Colonic mucosa (tissue), 4 donors: ENCODE results near the gene HSF2BP. TPM values are rescaled to one million over a fixed set of nuclear protein-coding genes. Genes with fewer than 3 reads are reported as not detected.

Experiments
- DNase-seq: peaks from one replicate; pipeline ENCODE4 v3.0.0-alpha.2; 2020
- H3K27ac ChIP-seq: fragments of 200-600 bp; one replicate; pipeline ENCODE4 v1.8.0; 2021
- H3K27me3 ChIP-seq: fragments of 200-600 bp; one replicate; pipeline ENCODE4 v1.8.0; 2021
- H3K36me3 ChIP-seq: fragments of 200-600 bp; one replicate; pipeline ENCODE4 v1.8.0; 2021
- H3K4me1 ChIP-seq: fragments of 200-600 bp; one replicate; pipeline ENCODE4 v1.8.0; 2021; ENCODE audit warnings: mild to moderate bottlenecking
- H3K4me3 ChIP-seq: fragments of 200-600 bp; one replicate; pipeline ENCODE4 v1.8.0; 2021
- H3K9ac ChIP-seq, 2 donors: one replicate each; pipeline ENCODE4 v1.7.0; 2013; ENCODE audit warnings: control low read depth in 2 of 2, low read depth in 2 of 2, low read length in 2 of 2
- H3K9me3 ChIP-seq: fragments of 200-600 bp; one replicate; pipeline ENCODE4 v1.8.0; 2021
- intact Hi-C: fragments of 100-400 bp; cut with DNase I; formaldehyde crosslinking; loops from one replicate; pipeline ENCODE4 v1.14.1; 2022
- total RNA-seq, 2 donors: library from RNA; stranded (reverse); fragmentation: NEBNext Ultra II Directional in 1 of 2; extraction: Animal tissue kit (Norgen Biotek cat#: 25700) in 1 of 2; gene quantifications; one replicate each; pipeline ENCODE4 v1.2.1, GENCODE V29; 2021
- TF ChIP-seq, protein P1 (sequence below): fragments of 200-600 bp; IDR thresholded peaks from one replicate; pipeline ENCODE4 v1.8.0; 2022; ENCODE audit warnings: antibody characterized with exemption, mild to moderate bottlenecking
- donor health status: healthy.
- donor health status: DM: no; HTN: no; CAD: no.
- donor health status: DM: no; HTN: no; CAD: no.

Gene HSF2BP
- total RNA-seq, 2 donors from 2014 or later = 0.45 TPM; not detected in 1

DNA sequence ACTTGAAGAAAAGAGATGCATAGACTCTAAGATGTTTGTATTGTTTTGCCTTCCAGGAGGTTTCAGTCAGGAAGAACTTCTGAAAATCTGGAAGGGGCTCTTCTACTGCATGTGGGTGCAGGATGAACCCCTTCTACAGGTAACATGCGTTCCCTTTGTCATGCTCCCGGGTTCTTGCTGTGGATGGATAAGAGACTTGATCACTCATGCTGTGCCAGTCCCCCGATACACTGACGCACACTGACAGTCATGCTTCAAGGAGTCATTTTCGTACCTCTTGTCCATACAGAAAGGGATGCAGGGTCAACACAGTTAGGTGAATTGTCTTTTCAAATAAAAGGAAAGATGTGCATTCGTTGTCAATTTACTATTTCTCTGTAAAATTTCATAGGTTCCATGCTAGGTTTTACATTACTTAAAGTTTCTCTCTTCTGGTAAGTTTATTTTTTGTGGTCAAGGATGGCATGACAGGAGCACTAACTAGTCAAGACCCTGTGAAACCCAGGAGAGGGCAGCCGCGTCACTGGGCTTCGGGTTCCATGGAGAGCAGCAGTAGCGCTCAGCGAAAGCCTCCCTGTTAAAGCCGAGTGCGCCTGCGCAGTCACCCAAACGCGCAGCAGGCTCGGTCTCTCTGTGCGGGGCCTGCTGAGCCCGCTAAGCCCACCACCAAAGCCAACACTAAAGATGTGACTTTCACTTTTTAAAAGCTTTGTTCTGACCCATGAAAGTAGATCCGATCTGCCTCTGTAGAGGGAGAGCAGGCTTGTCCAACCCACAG lies 10.7 kb upstream of the HSF2BP start:
- TF ChIP-seq, protein P1, sequence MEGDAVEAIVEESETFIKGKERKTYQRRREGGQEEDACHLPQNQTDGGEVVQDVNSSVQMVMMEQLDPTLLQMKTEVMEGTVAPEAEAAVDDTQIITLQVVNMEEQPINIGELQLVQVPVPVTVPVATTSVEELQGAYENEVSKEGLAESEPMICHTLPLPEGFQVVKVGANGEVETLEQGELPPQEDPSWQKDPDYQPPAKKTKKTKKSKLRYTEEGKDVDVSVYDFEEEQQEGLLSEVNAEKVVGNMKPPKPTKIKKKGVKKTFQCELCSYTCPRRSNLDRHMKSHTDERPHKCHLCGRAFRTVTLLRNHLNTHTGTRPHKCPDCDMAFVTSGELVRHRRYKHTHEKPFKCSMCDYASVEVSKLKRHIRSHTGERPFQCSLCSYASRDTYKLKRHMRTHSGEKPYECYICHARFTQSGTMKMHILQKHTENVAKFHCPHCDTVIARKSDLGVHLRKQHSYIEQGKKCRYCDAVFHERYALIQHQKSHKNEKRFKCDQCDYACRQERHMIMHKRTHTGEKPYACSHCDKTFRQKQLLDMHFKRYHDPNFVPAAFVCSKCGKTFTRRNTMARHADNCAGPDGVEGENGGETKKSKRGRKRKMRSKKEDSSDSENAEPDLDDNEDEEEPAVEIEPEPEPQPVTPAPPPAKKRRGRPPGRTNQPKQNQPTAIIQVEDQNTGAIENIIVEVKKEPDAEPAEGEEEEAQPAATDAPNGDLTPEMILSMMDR = no peak
- DNase-seq = no peak
- Histone ChIP-seq H3K9me3 (no peaks in the 10 kb centered on the region), H3K4me1 (no peaks in the 10 kb centered on the region), H3K36me3 (no peaks in the 10 kb centered on the region), H3K27ac (no peak overlapping the region), H3K4me3 (no peak overlapping the region), H3K27me3 (no peaks in the 10 kb centered on the region), H3K9ac (no peak overlapping the region)
- intact Hi-C loops = no loop called here

DNA sequence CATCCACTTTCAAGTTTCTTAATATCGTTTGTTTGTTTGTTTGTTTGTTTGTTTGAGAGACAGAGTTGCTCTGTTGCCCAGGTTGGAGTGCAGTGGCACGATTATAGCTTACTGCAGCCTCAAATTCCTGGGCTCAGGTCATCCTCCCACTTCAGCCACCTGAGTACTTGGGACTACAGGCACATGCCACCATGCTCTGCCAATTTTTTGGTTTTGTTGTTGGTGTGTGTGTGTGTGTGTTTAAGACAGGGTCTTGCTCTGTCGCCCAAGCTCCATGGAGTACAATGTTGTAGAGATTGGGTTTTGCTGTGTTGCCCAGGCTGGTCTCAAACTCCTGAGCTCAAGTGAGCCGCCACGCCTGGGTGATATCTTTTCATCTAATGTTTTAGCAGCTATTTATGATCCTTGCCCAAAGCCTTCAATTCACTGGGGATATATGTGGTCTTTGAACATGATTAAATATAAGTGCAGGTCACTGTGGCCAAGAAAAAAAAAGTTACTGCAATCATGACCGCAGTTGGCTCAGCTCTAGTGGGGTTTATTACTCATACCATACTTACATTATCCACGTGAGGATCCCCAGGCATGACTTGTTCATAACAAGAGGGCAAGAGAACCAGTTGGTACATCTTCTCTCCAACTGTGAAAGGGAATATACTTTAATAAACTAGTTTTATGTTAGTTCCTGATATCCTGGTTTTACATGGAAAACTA lies 8.1 kb upstream of the HSF2BP start:
- intact Hi-C loops = no loop called here
- Histone ChIP-seq H3K4me3 (no peak overlapping the region), H3K9me3 (no peaks in the 10 kb centered on the region), H3K27ac (no peak overlapping the region), H3K9ac (no peak overlapping the region), H3K36me3 (no peaks in the 10 kb centered on the region), H3K4me1 (no peaks in the 10 kb centered on the region), H3K27me3 (no peaks in the 10 kb centered on the region)
- TF ChIP-seq, protein P1 = no peak
- no peak for DNase-seq

GRCh38 chr21:43665879-43666278 lies 6.6 kb upstream of the HSF2BP start:
- intact Hi-C loops = no loop called here
- TF ChIP-seq, protein P1 = no peak

GRCh38 chr21:43664358-43664757 lies 5.1 kb upstream of the HSF2BP start:
- no peak overlapping the region for H3K27ac ChIP-seq
- H3K4me3 ChIP-seq = no peak overlapping the region
- no peaks in the 10 kb centered on the region for H3K27me3 ChIP-seq
- H3K36me3 ChIP-seq = no peaks in the 10 kb centered on the region
- H3K9ac ChIP-seq = no peak overlapping the region
- TF ChIP-seq, protein P1 = no peak
- intact Hi-C loops = no loop called here
- DNase-seq = no peak
- peaks cover 3% of the 10 kb centered on the region for H3K4me1 ChIP-seq
- H3K9me3 ChIP-seq = no peaks in the 10 kb centered on the region

More at GRCh38 chr21:43665879-43666278, 6.6 kb upstream of the HSF2BP start:
- Histone ChIP-seq H3K9me3 (no peaks in the 10 kb centered on the region), H3K4me1 (no peaks in the 10 kb centered on the region), H3K36me3 (no peaks in the 10 kb centered on the region), H3K27me3 (no peaks in the 10 kb centered on the region), H3K27ac (no peak overlapping the region), H3K9ac (no peak overlapping the region), H3K4me3 (no peak overlapping the region)
- DNase-seq = no peak

DNA sequence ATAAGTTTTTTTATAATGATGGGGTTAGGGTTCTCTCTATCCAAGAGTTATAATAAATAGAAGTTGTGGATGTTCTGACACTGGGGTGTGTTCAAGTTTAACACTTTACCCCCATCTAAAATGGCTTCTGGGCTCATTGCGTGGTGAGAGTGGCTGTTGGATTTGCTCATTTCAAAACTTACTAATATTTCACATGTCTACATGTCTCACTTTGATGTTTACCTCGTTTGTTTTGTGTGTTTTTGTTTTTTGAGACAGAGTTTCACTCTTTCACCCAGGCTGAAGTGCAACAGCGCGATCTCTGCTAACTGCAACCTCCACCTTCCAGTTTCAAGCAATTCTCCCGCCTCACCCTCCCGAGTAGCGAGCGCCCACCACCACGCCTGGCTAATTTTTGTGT lies 3.7 kb upstream of the HSF2BP start:
- intact Hi-C loops = no loop called here
- Histone ChIP-seq H3K9me3 (no peaks in the 10 kb centered on the region), H3K9ac (no peak overlapping the region), H3K27me3 (no peaks in the 10 kb centered on the region), H3K27ac (no peak overlapping the region), H3K4me1 (peaks cover 3% of the 10 kb centered on the region), H3K4me3 (no peak overlapping the region), H3K36me3 (no peaks in the 10 kb centered on the region)
- DNase-seq = no peak
- TF ChIP-seq, protein P1 = no peak
